Epithelial cell of esophagus (primary cell): Measurements from ENCODE around the gene IL17REL.

Experiments used
- DNase-seq: peaks from one replicate; pipeline ENCODE4 v3.0.0; 2010; ENCODE audit warnings: low read depth
- H3K4me3 ChIP-seq: 2 replicates; pipeline ENCODE4 v1.5.1; 2011; ENCODE audit warnings: mild to moderate bottlenecking, low read length, control low read depth
- CTCF ChIP-seq: IDR thresholded peaks from 2 replicates; pipeline ENCODE4 v1.5.1; 2011; ENCODE audit warnings: low read depth, mild to moderate bottlenecking, low read length, control low read depth, inconsistent platforms; ENCODE audit not compliant: insufficient read depth; ENCODE audit errors: missing control alignments

The IL17REL gene

GRCh38 chr22:50017701-50018224 lies 5.2 kb upstream of the IL17REL start:
- no peak for TF ChIP-seq CTCF
- no peak overlapping the region for H3K4me3 ChIP-seq
- no peak for DNase-seq

GRCh38 chr22:50016988-50017700 lies 4.6 kb upstream of the IL17REL start:
- no peak overlapping the region for H3K4me3 ChIP-seq
- TF ChIP-seq CTCF = no peak
- DNase-seq = peak; percentile 20

- no peak for TF ChIP-seq CTCF
- H3K4me3 ChIP-seq = no peak overlapping the region
- DNase-seq = no peak
Observed at GRCh38 chr22:50016308-50016987, 3.9 kb upstream of the IL17REL start.

- H3K4me3 ChIP-seq = no peak overlapping the region
- DNase-seq = no peak
- TF ChIP-seq CTCF = no peak
Observed at GRCh38 chr22:50015451-50016307, 3.1 kb upstream of the IL17REL start.

GRCh38 chr22:50014655-50015401 lies 2.3 kb upstream of the IL17REL start:
- TF ChIP-seq CTCF = no peak
- no peak for DNase-seq
- H3K4me3 ChIP-seq = no peak overlapping the region

GRCh38 chr22:50014053-50014501 lies 1.5 kb upstream of the IL17REL start:
- no peak for TF ChIP-seq CTCF
- H3K4me3 ChIP-seq = no peak overlapping the region
- DNase-seq = no peak
